Lung (tissue), 12 donors: ENCODE measurements around the gene TNS3. TPM values are rescaled to one million over a fixed set of nuclear protein-coding genes. Genes with fewer than 3 reads are reported as not detected.

Experiments used
- ATAC-seq: fragments of 200-7000 bp; cut with Tn5 transposase; one replicate; pipeline ENCODE4 v1.9.1; 2020; ENCODE audit warnings: moderate number of reproducible peaks; ENCODE audit not compliant: insufficient read depth, low FRiP score
- DNase-seq, 3 donors: peaks; one replicate each; pipeline ENCODE4 v3.0.0-alpha.2; 2013 to 2017
- H3K27ac ChIP-seq, 2 donors: one replicate each; pipeline ENCODE4 v1.5.1; 2013; ENCODE audit warnings: mild to moderate bottlenecking in 2 of 2, moderate library complexity in 2 of 2, control low read depth in 1 of 2, inconsistent platforms in 1 of 2, low read depth in 1 of 2, low read length in 1 of 2
- H3K27me3 ChIP-seq, 3 donors: one replicate each; pipeline ENCODE4 v1.5.1; 2013; ENCODE audit warnings: low read length in 2 of 3; ENCODE audit not compliant: control insufficient read depth in 3 of 3, insufficient read depth in 3 of 3
- H3K36me3 ChIP-seq, 4 donors: one replicate each; pipeline ENCODE4 v1.5.1; 2013; ENCODE audit warnings: low read length in 4 of 4, mild to moderate bottlenecking in 1 of 4, moderate library complexity in 1 of 4; ENCODE audit not compliant: control insufficient read depth in 4 of 4, insufficient read depth in 4 of 4
- H3K4me1 ChIP-seq, 5 donors: one replicate each; pipeline ENCODE4 v1.5.1; 2013; ENCODE audit warnings: low read length in 5 of 5, mild to moderate bottlenecking in 2 of 5, moderate library complexity in 1 of 5; ENCODE audit not compliant: control insufficient read depth in 5 of 5, insufficient read depth in 5 of 5
- H3K4me3 ChIP-seq: one replicate; pipeline ENCODE4 v1.5.1; 2013; ENCODE audit warnings: mild to moderate bottlenecking, control low read depth, moderate library complexity
- H3K9ac ChIP-seq, 2 donors: one replicate each; pipeline ENCODE4 v1.5.1; 2013; ENCODE audit warnings: low read length in 2 of 2, control low read depth in 1 of 2; ENCODE audit not compliant: insufficient read depth in 1 of 2
- H3K9me3 ChIP-seq, 4 donors: one replicate each; pipeline ENCODE4 v1.5.1; 2013; ENCODE audit warnings: low read length in 3 of 4, mild to moderate bottlenecking in 1 of 4, moderate library complexity in 1 of 4; ENCODE audit not compliant: control insufficient read depth in 4 of 4, insufficient read depth in 3 of 4
- WGBS, 2 donors: extraction: QIAGEN DNeasy Blood & Tissue Kit; methylation state at CpG; one replicate each; pipeline ENCODE4 v1.1.7; 2013; 5-methylcytosine and 5-hydroxymethylcytosine counted together
- polyA plus RNA-seq, 2 donors: library from polyadenylated mRNA; stranded (reverse); fragments of 200-250 nt; gene quantifications; one replicate each; pipeline ENCODE4 v1.2.1, GENCODE V29; 2013
- total RNA-seq, 2 donors: library from RNA; depleted of rRNA in 1 of 2; stranded (reverse); fragments of >200 nt in 1 of 2; gene quantifications; one replicate each; pipeline ENCODE4 v1.2.1, GENCODE V29; 2014 to 2021
- TF ChIP-seq, protein P1 (sequence below): IDR thresholded peaks from 2 replicates; pipeline ENCODE4 v1.5.1; 2012; ENCODE audit warnings: mild to moderate bottlenecking; ENCODE audit errors: control extremely low read depth, extremely low read depth
- donor health status: control.
- donor health status: control.
- donor health status: Bipolar disorder and iron deficiency.
- donor health status: healthy.
- donor health status: DM: yes; HTN: yes; CAD: no.

TNS3 gene
- total and polyA plus RNA-seq, 4 donors = 23.8 to 140 (median 85.7) TPM

DNA sequence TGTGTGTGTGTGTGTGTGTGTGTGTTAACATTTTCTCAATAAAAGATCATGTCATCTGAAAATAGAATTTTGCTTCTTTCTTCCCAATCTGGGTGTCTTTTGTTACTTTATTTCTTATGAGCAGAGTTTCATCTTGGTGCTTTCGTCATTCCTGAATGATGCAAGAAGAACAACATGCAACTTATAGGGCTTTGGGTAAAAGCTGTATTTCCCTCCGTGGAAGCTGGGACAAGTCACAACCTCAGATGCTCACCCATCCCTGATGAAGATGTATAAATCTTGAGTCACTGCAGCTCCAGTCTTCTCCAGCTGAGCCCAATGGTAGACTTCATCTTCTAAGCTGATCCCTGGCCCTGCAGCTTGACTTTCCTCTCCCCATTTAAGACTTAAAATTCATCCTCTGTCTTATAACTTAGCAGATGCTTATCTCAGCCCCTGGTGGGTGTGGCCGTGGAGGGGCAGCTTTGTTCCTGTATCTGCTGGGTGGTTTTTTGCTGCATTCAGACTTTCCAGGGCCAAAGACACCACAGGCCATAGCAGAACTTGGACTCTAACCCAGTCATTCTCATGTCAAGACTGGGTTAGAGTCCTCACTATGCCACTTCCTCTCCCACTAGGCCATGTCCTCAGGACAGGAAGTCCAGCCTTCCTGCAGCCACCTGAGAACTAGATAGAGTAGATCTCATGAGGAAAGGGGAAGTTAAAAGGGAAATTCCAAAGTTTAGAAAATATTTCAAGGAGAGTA lies 356.4 kb downstream of the TNS3 start:
- H3K4me1 ChIP-seq = no peaks in the 10 kb centered on the region
- 44 to 65% methylated on average over 3 of the region's 3 CpGs for whole genome bisulfite sequencing, 2 donors
- H3K9ac ChIP-seq = no peak overlapping the region
- H3K4me3 ChIP-seq = no peak overlapping the region
- no peaks in the 10 kb centered on the region for H3K9me3 ChIP-seq
- no peak for ATAC-seq
- no peaks in the 10 kb centered on the region for H3K27me3 ChIP-seq
- TF ChIP-seq, protein P1, sequence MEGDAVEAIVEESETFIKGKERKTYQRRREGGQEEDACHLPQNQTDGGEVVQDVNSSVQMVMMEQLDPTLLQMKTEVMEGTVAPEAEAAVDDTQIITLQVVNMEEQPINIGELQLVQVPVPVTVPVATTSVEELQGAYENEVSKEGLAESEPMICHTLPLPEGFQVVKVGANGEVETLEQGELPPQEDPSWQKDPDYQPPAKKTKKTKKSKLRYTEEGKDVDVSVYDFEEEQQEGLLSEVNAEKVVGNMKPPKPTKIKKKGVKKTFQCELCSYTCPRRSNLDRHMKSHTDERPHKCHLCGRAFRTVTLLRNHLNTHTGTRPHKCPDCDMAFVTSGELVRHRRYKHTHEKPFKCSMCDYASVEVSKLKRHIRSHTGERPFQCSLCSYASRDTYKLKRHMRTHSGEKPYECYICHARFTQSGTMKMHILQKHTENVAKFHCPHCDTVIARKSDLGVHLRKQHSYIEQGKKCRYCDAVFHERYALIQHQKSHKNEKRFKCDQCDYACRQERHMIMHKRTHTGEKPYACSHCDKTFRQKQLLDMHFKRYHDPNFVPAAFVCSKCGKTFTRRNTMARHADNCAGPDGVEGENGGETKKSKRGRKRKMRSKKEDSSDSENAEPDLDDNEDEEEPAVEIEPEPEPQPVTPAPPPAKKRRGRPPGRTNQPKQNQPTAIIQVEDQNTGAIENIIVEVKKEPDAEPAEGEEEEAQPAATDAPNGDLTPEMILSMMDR = no peak
- no peak for DNase-seq
- no peaks in the 10 kb centered on the region for H3K36me3 ChIP-seq
- H3K27ac ChIP-seq = no peak overlapping the region
